ENCODE data around the gene HLTF.

The HLTF gene

GRCh38 chr3:149001727-149002126, 84.6 kb downstream of the HLTF start:
- no peak for DNase-seq (ENCODE audit: low read depth)
- no peak overlapping the region for H3K4me3 ChIP-seq (ENCODE audit: control insufficient read depth, low read depth, low read length)
- TF ChIP-seq CTCF (conservative IDR thresholded peaks at IDR 0.05; ENCODE audit: control insufficient read depth, insufficient read depth, low read depth, low read length), result no peak

GRCh38 chr3:149000206-149000745, 86.1 kb downstream of the HLTF start:
- TF ChIP-seq CTCF (conservative IDR thresholded peaks at IDR 0.05; ENCODE audit: control insufficient read depth, insufficient read depth, low read depth, low read length), result no peak
- no peak for DNase-seq (ENCODE audit: low read depth)
- no peak overlapping the region for H3K4me3 ChIP-seq (ENCODE audit: control insufficient read depth, low read depth, low read length)

- DNase-seq (ENCODE audit: low read depth), result no peak
- no peak overlapping the region for H3K4me3 ChIP-seq (ENCODE audit: control insufficient read depth, low read depth, low read length)
- TF ChIP-seq CTCF (conservative IDR thresholded peaks at IDR 0.05; ENCODE audit: control insufficient read depth, insufficient read depth, low read depth, low read length), result no peak
Observed at GRCh38 chr3:148999806-149000205, 86.5 kb downstream of the HLTF start.

- peak; percentile 27 for DNase-seq (ENCODE audit: low read depth)
- TF ChIP-seq CTCF (conservative IDR thresholded peaks at IDR 0.05; ENCODE audit: control insufficient read depth, insufficient read depth, low read depth, low read length), result no peak
- H3K4me3 ChIP-seq (ENCODE audit: control insufficient read depth, low read depth, low read length), result no peak overlapping the region
Observed at GRCh38 chr3:148998715-148999423, 87.5 kb downstream of the HLTF start.

- no peak overlapping the region for H3K4me3 ChIP-seq (ENCODE audit: control insufficient read depth, low read depth, low read length)
- DNase-seq (ENCODE audit: low read depth), result peak; percentile 21
- no peak for TF ChIP-seq CTCF (conservative IDR thresholded peaks at IDR 0.05; ENCODE audit: control insufficient read depth, insufficient read depth, low read depth, low read length)
Observed at GRCh38 chr3:148998297-148998696, 88.0 kb downstream of the HLTF start.

GRCh38 chr3:148997623-148998022, 88.7 kb downstream of the HLTF start:
- TF ChIP-seq CTCF (conservative IDR thresholded peaks at IDR 0.05; ENCODE audit: control insufficient read depth, insufficient read depth, low read depth, low read length), result no peak
- DNase-seq (ENCODE audit: low read depth), result no peak
- H3K4me3 ChIP-seq (ENCODE audit: control insufficient read depth, low read depth, low read length), result no peak overlapping the region
